A549 treated with RU486 at 1 μM for 4 hours (cell line): Measurements from ENCODE around the gene QARS1. TPM values are rescaled to one million over a fixed set of nuclear protein-coding genes. Genes with fewer than 3 reads are reported as not detected.

Experiments
- total RNA-seq: library from RNA; stranded (reverse); fragments of 200-300 nt; extraction: Qiagen RNA extraction; gene quantifications from 5 replicates; pipeline ENCODE4 v1.2.3, GENCODE V29; 2022; ENCODE audit warnings: low read depth

QARS1 gene
- total RNA-seq, result 128 to 155 TPM (median 153 TPM) in 5 replicates

DNA sequence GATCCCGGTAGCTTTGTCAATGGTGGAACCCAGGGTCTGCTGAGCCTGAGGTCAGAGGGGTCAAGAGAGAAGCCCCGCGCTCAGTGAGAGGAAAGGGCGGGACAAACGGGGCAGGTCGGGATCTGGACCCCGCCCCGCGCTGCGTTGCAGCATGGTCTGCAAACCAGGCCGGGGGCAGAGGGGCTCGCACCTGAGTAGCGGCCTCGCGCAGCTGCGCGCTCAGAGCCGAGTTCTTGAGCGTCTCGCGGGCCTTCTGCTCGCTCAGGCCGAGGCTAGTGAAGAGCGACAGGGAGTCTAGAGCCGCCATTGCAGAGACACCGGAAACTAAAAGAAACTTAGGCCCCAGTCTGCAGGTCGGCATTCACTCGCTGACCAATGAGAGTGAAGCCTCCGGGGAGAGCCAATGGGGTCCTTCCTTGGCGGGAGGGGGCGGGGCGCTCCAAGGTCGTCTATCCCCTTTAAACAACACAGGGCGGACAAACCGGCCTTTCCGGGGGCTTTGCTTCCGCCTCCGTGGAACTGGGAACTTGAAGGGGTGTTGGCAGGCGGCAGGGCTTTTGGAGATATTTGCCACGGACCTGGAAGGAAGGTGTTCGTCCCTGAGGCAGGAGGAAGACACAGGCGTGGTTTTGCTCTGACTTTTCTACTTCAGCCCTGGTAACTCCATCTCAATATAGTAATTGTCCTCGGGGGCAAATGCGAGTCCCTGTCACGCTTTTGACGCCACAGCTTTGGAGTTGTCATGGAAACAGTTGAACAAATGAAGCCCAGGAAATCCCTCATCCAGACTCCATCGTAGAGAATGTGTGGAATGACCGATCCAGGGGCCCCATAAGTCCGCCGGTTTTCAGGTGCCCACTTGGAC lies at the start of gene QARS1:
TSS of gene QARS1 (minus strand) at position 331 of the 865 bp plus-strand sequence. CDS start at position 307, 24 bp downstream.

GRCh38 chr3:49132437-49133225 lies 28.1 kb upstream of the QARS1 start, which contains the start of gene LAMB2:
Gene LAMB2, minus strand, starts transcription at chr3:49133050. Its CDS starts 183 bp downstream, at chr3:49132867.

GRCh38 chr3:49120438-49121131 lies 16.0 kb upstream of the QARS1 start, which contains the start of gene USP19:
Gene USP19, minus strand, starts transcription at chr3:49120823. Its CDS starts 1,678 bp downstream, at chr3:49119145.

DNA sequence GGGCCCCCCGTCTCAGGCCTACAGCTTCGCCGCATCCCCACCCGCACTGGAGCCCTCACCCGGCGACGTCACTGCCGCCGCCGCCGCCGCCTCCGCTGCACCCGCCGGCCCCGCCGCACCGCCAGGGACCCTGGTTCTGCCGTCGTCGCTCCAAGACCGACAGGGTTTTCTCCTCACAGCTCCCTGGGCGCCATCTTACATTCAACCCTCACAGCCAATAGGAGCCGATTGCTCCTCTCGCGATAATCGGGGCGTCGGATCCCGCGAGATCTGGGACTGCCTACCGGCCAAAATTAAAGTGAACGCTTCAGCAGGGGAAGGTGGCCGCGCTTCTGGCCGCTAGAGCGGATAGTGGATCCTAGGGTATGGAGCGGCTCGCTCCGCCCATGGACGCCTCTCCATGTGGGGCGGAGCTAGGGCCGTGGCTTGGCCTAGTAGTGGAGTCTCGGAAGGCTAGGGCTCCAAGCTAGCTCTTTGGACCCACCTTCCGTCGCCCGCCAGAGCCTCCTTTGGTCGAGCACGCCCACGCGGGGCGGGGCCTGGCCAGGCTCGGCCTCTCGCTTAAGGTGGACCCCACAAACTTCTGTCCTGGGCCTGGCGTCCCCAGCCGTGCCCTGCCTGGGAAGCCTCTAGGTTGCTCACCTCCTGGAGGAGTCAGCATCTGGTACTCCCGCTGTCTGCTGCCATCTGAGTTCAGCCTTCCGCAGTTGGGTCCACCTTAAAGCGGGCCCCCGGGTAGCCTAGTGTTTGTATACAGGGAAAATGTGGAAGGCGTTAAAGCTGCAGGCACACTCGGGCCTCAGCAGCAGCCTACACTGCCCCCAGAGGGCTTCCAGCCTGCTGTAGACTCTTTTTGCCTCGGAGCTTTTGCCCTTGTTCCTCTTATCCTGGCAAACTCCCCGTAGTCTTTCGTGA lies 10.4 kb downstream of the QARS1 start, which contains the start of gene QRICH1:
TSS of gene QRICH1 (minus strand) at position 219 of the 915 bp plus-strand sequence. CDS start 17,054 bp downstream, outside the sequence.

Other genes with a start within 250 kb of the QARS1 start
- 11.5 to 14.0 TPM (median 12.9 TPM) in 5 replicates for gene SLC25A20, start 205.9 kb downstream of the QARS1 start, total RNA-seq
- gene ARIH2, start 185.9 kb downstream of the QARS1 start, total RNA-seq, result 54.8 to 65.9 TPM (median 64.7 TPM) in 5 replicates
- gene P4HTM, start 114.5 kb downstream of the QARS1 start, total RNA-seq, result 12.0 to 20.6 TPM (median 19.5 TPM) in 5 replicates
- gene WDR6, start 97.4 kb downstream of the QARS1 start, total RNA-seq, result 61.7 to 73.4 TPM (median 67.7 TPM) in 5 replicates
- gene DALRD3, start 86.2 kb downstream of the QARS1 start, total RNA-seq, result 16.0 to 25.0 TPM (median 22.3 TPM) in 5 replicates
- 65.5 to 98.1 TPM (median 89.1 TPM) in 5 replicates for gene NDUFAF3, start 82.6 kb downstream of the QARS1 start, total RNA-seq
- 156 to 171 TPM (median 162 TPM) in 5 replicates for gene IMPDH2, start 75.4 kb downstream of the QARS1 start, total RNA-seq
- 37.3 to 40.1 TPM (median 39.0 TPM) in 5 replicates for gene QRICH1, start 10.7 kb downstream of the QARS1 start, total RNA-seq
- 18.7 to 24.8 TPM (median 23.0 TPM) in 5 replicates for gene USP19, start 16.1 kb upstream of the QARS1 start, total RNA-seq
- 64.3 to 97.2 TPM (median 88.8 TPM) in 5 replicates for gene LAMB2, start 28.3 kb upstream of the QARS1 start, total RNA-seq
- gene CCDC71, start 61.6 kb upstream of the QARS1 start, total RNA-seq, result 10.6 to 14.9 TPM (median 12.9 TPM) in 5 replicates
- gene KLHDC8B, start 66.8 kb upstream of the QARS1 start, total RNA-seq, result 3.1 to 7.0 TPM (median 4.6 TPM) in 5 replicates
- gene C3orf62, start 172.5 kb upstream of the QARS1 start, total RNA-seq, result 1.4 to 2.4 TPM (median 2.1 TPM) in 5 replicates
- 10.6 to 14.4 TPM (median 13.4 TPM) in 5 replicates for gene USP4, start 235.3 kb upstream of the QARS1 start, total RNA-seq